Superior temporal gyrus (tissue), 1 donor: ENCODE results near the gene ASXL1.

Experiments
- DNase-seq: peaks from one replicate; pipeline ENCODE4 v3.0.0-alpha.2; 2016; ENCODE audit errors: extremely low spot score

The ASXL1 gene

DNA sequence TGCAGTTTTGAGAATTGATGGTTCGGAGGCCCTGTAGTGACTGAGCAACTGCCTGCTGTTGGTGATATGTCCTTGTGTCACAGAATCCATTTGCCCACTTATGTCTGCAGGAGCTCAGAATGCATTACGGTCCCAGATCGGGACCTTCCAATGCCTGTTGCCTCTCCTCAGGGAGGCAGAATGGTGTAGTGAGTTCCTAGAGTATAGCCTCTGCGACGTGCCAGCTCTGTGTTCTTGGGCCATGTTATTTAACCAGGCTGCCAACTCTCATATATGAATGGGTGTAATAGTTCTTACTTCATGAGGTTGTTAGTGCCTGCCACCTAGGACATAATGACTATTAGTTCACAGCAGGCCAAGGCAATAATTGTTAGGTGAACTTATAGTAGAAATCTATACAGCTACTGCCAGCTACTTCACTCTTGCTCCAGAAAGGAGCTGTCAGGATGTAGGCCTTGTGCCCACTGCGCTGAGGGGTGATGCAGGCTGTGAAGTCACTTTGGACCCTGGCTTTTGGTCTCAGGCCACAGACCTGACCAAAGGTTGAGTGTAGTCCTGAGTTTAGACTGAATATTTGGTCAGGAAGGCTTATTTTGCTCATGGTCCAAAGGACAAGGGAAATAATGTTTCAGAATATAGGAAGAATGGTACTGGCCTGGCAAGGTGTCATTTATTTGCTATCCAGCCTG, 82.1 kb downstream of the ASXL1 start:
- no peak for DNase-seq

- no peak for DNase-seq
Measured at GRCh38 chr20:32440758-32441078, 82.6 kb downstream of the ASXL1 start.

DNA sequence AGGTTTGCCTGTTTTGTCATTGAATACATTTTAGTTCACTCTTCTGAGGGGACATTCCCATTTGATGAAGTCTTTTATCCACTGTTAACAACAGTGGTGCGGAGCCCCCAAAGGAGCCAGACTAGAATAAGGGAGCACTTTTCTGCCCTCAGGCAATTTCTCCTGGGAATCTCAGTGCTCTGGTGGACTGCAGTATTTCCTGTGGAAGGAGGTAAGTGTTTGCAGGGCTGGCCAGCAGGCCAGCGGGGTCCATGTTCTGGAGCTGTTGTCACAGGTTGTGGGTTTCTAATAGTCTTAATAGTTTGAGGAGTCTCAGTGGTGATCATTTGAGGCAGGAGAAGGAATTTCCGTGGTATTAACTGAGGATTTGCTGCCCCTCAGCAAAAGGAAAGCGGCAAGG, 83.5 kb downstream of the ASXL1 start:
- no peak for DNase-seq

GRCh38 chr20:32442630-32443373, 84.7 kb downstream of the ASXL1 start:
- DNase-seq, result no peak

DNA sequence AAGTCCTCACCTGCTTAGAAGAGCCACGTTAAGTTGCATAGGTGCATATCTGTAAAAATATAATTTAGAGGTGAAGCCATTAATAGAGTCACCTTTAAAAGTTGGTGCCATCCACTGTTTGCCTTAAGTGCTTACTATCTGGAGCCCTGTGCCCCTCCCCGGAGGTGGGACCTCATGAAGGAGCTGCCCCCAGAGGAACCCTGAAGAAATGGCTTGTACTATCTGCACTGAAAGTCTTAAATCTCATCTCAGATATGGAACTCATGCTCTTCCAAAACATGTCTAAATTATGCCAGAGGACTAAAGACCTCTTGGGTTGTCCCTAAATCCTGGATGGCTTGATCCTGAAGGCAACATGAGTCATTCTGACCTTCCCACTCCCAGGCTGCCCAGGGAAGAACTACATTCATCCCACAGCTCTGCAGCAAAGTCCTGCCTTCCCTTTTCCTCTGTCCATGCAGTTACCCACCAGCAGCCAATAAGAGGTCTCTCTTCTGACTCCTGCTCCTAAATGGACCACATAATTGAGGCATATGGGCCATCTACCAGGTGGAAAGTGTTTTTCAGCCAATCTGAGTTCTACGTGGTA, 85.3 kb downstream of the ASXL1 start:
- no peak for DNase-seq

- DNase-seq, result no peak
Measured at GRCh38 chr20:32444474-32445220, 86.5 kb downstream of the ASXL1 start.

GRCh38 chr20:32445539-32446273, 87.6 kb downstream of the ASXL1 start:
- DNase-seq, result no peak

DNA sequence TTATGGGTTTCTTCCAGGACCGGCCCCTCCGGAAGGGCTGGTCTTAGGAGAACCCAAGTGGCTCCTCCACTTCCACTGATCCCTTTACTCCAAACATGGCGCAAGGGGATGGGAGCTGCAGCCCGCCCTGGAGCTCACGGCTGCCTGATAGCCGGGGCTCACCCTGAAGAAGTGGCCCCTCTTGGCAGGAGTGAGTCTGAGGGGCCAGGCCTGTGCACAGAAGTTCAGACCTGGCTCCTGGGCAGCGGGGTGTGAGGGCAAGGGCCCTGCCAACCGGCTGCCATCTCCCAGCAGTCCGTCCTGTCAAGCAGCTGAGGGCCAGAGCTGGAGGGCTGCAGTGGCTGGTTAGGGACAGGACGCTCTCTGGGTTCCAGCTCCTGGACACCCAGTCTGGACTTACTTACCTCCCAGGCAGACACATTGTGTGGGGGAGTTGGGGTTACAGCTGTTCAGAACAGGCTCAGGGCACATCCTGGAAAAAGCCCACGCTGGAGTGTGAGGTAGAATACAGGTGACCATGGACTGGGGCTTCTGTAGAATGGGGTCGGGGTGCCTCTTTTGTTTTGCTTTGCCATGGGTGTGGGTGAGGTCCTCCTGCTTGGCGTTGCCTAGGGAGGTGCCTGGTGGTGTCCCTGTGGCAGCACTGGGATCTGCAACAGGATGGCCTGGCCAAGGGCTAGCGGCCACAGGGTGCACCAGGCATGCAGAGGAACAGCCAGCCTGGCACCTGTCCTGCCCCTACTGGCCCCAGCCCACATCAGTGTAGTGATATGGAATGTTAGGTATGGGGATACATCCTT, 88.4 kb downstream of the ASXL1 start:
- no peak for DNase-seq

DNA sequence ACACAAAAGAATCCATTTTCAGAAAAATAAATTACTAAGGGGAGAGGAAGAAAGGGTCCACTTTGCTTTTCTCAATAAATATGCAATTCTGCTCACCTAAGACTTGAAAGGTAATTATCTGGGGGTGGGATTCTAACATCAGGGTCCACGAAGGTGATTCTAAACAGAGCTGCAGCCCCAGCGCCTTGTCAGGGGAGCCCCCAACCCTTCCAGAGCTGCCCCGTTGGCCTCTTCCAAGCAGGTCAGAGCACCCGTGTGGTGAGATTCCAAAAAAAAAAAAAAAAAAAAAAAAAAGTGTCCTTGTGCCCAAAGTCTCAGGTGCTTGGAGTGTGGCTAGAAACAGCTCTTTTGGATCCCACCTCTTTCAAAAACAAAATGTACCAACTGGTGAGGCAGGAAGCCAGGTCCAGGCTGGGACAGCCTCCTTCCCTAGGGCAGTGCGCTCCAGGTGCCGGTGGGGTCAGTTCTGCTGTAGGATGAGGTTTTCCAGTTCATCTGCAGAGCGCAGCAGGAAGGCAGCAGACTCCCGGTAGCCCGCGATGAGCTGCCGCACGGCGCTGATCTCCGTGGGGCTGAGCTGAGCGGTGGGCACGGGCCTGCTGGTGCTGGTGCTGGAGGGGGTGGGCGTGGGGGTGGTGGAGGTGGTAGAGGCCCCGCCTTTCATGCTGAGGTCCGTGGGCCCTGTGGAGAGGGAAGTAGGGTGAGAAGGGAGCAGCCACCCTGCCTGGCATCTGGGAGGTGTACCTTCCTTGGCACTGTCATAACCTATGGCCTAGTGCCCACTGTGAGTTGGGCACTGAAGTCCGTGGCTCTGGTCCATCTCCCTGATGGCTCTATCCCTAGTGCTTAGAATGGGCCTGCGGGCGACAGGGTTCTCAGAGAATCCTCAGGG, 89.3 kb downstream of the ASXL1 start:
- no peak for DNase-seq

DNA sequence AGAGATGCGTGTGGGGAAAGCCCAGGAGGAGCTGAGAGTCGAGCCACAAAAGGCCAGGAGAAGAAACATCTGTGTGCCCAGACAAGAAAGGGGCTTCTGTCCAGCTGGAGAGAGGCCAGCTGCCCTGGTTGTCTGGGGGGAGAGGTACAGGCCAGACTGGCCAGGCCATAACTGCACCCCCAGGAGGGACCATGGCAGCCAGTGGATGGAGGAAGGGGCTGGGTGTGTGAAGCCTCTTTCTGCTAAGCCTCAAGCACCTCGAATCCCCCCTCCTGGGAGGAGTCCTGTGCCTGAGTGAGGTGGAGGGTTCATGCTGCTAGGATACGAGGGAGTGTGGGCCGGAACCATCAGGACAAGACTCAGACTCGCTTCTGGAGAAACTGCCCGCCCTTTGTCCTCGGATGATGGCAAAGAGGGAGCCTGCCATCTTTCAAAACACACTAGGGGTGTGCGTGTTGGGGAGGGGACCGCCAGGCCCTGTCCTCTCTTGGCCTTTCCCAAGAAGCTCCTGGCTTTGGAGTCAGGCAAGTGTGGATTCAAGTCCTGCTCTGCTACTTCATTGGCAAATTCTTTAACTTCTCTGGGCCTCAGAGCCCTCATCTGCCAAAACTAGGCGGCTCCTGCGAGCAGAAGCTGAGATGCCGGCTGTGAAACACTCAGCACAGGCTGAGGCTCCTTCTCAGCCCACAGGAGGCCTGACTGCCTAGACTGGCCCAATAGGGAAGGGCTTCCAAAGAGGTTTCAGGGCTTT, 90.3 kb downstream of the ASXL1 start:
- DNase-seq, result peak; percentile 17

- DNase-seq, result peak; percentile 41
Measured at GRCh38 chr20:32449057-32449889, 91.1 kb downstream of the ASXL1 start.

GRCh38 chr20:32449890-32450401, 91.8 kb downstream of the ASXL1 start:
- peak; percentile 38 for DNase-seq

- no peak for DNase-seq
Measured at GRCh38 chr20:32450484-32451061, 92.4 kb downstream of the ASXL1 start.

DNA sequence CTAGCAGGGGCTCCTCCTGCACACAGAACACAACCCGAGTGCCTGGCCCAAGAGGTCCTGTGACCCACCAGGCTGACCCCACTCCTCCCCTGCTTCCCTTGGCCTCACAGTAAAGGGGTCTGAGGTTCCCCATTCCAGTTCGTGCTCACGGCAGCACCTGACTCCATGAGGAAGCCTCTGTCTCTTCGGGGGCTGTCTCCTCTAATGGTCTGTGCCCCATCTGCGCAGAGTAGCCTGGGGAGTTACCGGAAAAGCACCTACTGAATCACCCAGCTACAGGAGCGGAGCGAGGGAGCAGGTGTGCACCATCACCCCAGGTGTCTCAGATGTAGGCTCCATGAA, 93.2 kb downstream of the ASXL1 start:
- DNase-seq, result no peak

- DNase-seq, result no peak
Measured at GRCh38 chr20:32451682-32452461, 93.7 kb downstream of the ASXL1 start.

DNA sequence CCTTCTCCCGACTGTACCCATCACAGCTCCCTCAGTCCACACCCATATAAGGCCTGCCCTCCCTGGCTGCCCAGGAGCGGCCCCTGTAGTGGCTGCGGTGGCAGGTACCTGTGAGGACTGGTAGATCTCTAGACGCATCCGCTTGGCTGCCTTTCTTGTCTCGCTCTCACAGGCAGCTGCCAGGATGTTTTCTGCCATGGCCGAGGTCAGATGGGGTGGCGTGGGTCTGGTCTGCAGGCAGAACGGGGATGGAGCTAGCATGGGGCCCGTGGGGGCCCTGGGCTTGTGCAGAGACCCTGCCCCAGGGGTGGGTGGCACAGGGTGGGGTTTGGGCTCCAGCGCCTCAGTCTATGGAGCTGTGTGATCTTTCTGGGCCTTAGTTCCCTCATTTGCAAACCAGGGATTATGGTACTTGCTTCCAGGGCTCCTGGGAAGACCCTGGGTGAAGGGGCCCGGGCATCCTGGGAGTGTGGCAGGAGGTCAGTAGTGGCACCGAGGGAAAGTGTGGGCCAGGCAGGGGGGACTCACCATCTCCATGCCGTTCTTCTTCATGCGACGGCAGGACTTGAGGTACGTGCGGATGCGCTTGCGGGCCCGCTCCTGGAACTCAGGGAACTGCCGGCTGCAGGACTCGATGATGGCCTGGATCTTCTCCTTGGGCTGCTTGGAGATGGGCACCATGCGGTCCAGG, 94.8 kb downstream of the ASXL1 start:
- no peak for DNase-seq
